Adrenal gland (tissue), 12 donors: ENCODE results near the gene RIMOC1. TPM values are rescaled to one million over a fixed set of nuclear protein-coding genes. Genes with fewer than 3 reads are reported as not detected.
"Not testable (repeated sequence)": the region's sequence is repeated elsewhere in the genome, so short reads cannot be mapped to it uniquely, and the experiment has no call there.

Source experiments
- DNase-seq, 7 donors: peaks; one replicate each; pipeline ENCODE4 v3.0.0-alpha.2; 2019 to 2020
- H3K27ac ChIP-seq, 5 donors: fragments of 200-600 bp; sonication (generic) in 4 of 5; 1 replicate in 3 of 5; 2 replicates in 2 of 5; pipeline versions ENCODE4 v1.5.1 to v1.8.0; 2016 to 2020; ENCODE audit warnings: mild to moderate bottlenecking in 1 of 5
- H3K27me3 ChIP-seq: fragments of 200-600 bp; 2 replicates; pipeline ENCODE4 v1.8.0; 2021
- H3K36me3 ChIP-seq, 2 donors: fragments of 200-600 bp; replicated peaks in 1 of 2; 1 replicate in 1 of 2; 2 replicates in 1 of 2; pipeline versions ENCODE4 v1.5.1 to v1.8.0; 2018 to 2022
- H3K4me1 ChIP-seq, 2 donors: fragments of 200-600 bp; replicated peaks in 1 of 2; 1 replicate in 1 of 2; 2 replicates in 1 of 2; pipeline versions ENCODE4 v1.5.1 to v1.8.0; 2018 to 2021
- H3K4me3 ChIP-seq, 4 donors: fragments of 200-600 bp; sonication (generic) in 3 of 4; one replicate each; pipeline ENCODE4 v1.5.1; 2016 to 2018
- H3K9me3 ChIP-seq, 3 donors: fragments of 200-600 bp; sonication (generic) in 1 of 3; replicated peaks in 1 of 3; 1 replicate in 2 of 3; 2 replicates in 1 of 3; pipeline versions ENCODE4 v1.5.1 to v1.8.0; 2016 to 2021
- POLR2A ChIP-seq, 2 donors: fragments of 450-650 bp; IDR thresholded peaks; one replicate each; pipeline ENCODE4 v1.6.1; 2017; ENCODE audit warnings: antibody characterized with exemption in 2 of 2, mild to moderate bottlenecking in 2 of 2, moderate library complexity in 1 of 2
- WGBS, 4 donors: extraction: QIAGEN DNeasy Blood & Tissue Kit in 2 of 4; methylation state at CpG; one replicate each; pipeline versions ENCODE4 v1.1.5 to v1.1.7; 2013 to 2017; 5-methylcytosine and 5-hydroxymethylcytosine counted together
- intact Hi-C, 2 donors: fragments of 100-400 bp; cut with DNase I; formaldehyde crosslinking; loops; one replicate each; pipeline versions ENCODE4 v1.14.1 to v1.15.0; 2022 to 2023
- polyA plus RNA-seq, 3 donors: library from polyadenylated mRNA; stranded (reverse); fragments of 200-250 nt in 2 of 3; fragments of 350-450 nt in 1 of 3; fragmentation: Illumina TruSeq in 1 of 3; extraction: RNeasy Lipid Tissue Mini Kit (QIAGEN cat#74804) in 1 of 3; gene quantifications; one replicate each; pipeline ENCODE4 v1.2.3, GENCODE V29; 2013 to 2014
- total RNA-seq, 9 donors: library from RNA; depleted of rRNA in 4 of 9; stranded (reverse); fragments of >200 nt in 4 of 9; fragments of 120-200 nt in 1 of 9; fragmentation: NEBNext Ultra II Directional in 1 of 9; extraction: Animal tissue kit (Norgen Biotek cat#: 25700) in 1 of 9; gene quantifications; one replicate each; pipeline versions ENCODE4 v1.1.0 to v1.2.4, GENCODE V29; 2013 to 2023
- TF ChIP-seq, protein P1 (sequence below), 6 experiments: fragments of 450-650 bp in 4 of 6; fragments of 200-600 bp in 2 of 6; sonication (generic) in 1 of 6; IDR thresholded peaks; 1 replicate in 5 of 6; 2 replicates in 1 of 6; pipeline versions ENCODE4 v1.5.1 to v1.8.0; 2016 to 2021; ENCODE audit warnings: antibody characterized with exemption in 6 of 6, mild to moderate bottlenecking in 2 of 6, moderate library complexity in 1 of 6
- donor health status: healthy with polysubstance abuse.
- donor health status: Bipolar disorder and iron deficiency.
- donor health status: DM: yes; HTN: yes; CAD: no.
- donor health status: DM: no; HTN: no; CAD: no.
- donor health status: DM: no; HTN: no; CAD: no.
- donor health status: DM: yes; HTN: yes; CAD: no.

Gene RIMOC1
- total and polyA plus RNA-seq, 12 donors: 4.2 to 33.3 (median 16.6) TPM

DNA sequence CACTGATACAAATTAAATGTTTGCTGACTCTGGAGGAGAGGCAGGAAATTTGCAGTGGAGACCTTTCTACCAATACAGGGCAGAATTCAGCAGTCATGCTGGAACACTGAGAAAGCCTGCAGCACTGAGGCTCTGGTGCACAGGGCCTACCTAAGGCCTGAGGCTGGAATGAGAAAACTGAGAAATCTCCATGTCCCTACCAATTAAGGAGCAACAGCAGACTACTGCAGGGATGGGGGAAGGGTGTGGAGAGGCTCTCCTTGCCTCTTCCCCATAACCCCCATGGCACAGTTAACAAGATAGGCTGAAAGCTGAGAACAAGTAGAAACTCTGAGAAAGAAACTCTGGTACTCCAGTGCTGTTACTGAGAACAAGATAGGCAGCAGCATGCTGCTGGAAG lies 31.4 kb downstream of the RIMOC1 start:
- no peaks in the 10 kb centered on the region for H3K4me1 ChIP-seq
- TF ChIP-seq, protein P1, sequence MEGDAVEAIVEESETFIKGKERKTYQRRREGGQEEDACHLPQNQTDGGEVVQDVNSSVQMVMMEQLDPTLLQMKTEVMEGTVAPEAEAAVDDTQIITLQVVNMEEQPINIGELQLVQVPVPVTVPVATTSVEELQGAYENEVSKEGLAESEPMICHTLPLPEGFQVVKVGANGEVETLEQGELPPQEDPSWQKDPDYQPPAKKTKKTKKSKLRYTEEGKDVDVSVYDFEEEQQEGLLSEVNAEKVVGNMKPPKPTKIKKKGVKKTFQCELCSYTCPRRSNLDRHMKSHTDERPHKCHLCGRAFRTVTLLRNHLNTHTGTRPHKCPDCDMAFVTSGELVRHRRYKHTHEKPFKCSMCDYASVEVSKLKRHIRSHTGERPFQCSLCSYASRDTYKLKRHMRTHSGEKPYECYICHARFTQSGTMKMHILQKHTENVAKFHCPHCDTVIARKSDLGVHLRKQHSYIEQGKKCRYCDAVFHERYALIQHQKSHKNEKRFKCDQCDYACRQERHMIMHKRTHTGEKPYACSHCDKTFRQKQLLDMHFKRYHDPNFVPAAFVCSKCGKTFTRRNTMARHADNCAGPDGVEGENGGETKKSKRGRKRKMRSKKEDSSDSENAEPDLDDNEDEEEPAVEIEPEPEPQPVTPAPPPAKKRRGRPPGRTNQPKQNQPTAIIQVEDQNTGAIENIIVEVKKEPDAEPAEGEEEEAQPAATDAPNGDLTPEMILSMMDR (IDR thresholded peaks at IDR 0.05): no peak
- TF ChIP-seq POLR2A (IDR thresholded peaks at IDR 0.05): no peak

DNA sequence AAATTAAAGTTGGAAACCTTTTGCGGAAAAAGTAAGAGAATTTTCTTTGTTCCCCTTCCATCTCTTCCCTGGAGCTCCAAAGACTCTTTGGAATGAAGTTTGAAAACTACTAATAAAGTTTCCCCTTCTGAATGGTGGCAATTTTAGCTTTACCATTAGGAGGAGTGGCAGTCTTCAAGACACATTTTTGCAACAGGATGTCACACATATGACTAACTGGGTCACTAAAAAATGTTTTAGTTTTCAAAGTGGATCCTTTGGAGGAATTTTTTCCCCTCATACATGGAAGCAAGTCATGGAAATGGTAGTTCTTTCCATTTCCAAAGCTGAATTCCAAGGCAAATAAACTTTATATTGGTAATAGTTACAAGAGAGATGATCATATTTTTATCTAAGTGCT lies 36.5 kb downstream of the RIMOC1 start:
- no peak for DNase-seq
- 95 to 100% (median 97%) methylated on average over 1 of the region's 1 CpG for WGBS, 4 donors
- Histone ChIP-seq H3K27me3 (no peaks in the 10 kb centered on the region), H3K4me3 (no peak overlapping the region), H3K4me1 (no peaks in the 10 kb centered on the region), H3K9me3 (no peaks in the 10 kb centered on the region), H3K27ac (no peak overlapping the region), H3K36me3 (no peaks in the 10 kb centered on the region)
- TF ChIP-seq, protein P1 (IDR thresholded peaks at IDR 0.05): no peak
- no peak for TF ChIP-seq POLR2A (IDR thresholded peaks at IDR 0.05)
- intact Hi-C loops: no loop called here

More for the DNA sequence above, 31.4 kb downstream of the RIMOC1 start:
- Histone ChIP-seq H3K9me3 (no peaks in the 10 kb centered on the region), H3K27ac (no peak overlapping the region), H3K4me3 (no peak overlapping the region), H3K36me3 (peaks cover 0 to 9% of the 10 kb centered on the region in 2 donors), H3K27me3 (no peaks in the 10 kb centered on the region)
- intact Hi-C loops: no loop called here
- no peak for DNase-seq

DNA sequence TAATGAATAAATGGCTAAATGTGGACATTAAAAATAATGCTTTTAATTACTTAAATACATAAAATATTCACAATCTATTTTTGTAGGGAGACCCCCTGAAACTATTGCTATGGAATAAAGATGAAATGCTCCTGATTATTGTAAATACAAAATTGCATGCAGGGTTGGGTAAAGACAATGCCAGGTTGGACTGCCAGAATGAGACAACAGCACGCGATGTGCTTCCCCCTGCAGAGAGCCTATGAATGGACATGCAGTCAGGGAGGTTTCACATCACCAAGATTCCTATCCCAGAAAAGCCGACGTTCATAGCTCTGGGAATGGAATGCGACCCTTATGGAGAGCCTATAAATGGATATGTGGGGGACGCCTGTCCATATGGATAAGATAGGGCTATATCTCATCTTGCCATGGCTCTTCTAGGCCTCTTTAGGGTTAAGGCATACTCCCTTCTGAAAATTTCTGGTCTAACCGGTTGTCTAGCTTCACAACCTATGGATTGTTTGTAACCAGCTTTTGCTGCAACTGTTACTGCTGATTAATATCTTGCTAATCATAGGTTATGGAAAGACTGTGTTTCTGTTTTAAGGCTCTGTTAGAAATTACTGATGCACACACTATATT lies 41.3 kb downstream of the RIMOC1 start:
- WGBS, 4 donors: 89 to 95% (median 92%) methylated on average over 7 of the region's 7 CpGs
- H3K27me3 ChIP-seq, H3K36me3 ChIP-seq, H3K27ac ChIP-seq, H3K4me3 ChIP-seq, H3K9me3 ChIP-seq, intact Hi-C loops, H3K4me1 ChIP-seq, DNase-seq: not testable (repeated sequence)

DNA sequence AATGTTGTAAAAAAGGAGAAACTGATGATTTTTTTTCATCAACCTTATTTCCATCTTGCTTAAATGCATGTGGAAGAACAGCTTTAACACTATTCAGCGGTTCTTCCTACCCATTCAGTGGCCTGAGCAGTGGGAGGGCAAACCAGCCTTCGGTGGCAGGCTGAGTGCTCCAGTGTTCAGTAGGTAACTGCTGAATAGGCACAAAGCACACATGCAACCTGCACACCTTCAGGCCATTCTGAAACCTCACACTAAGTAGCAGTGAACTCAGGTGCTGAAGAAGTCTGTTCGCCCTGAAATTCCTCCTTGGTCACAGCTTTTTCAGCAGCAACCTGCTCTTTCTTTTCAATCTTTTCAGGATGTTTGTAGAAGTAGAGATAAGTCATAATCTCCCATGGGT lies 47.1 kb downstream of the RIMOC1 start:
- 75 to 94% (median 84%) methylated on average over 3 of the region's 3 CpGs for WGBS, 4 donors
- TF ChIP-seq, protein P1 (IDR thresholded peaks at IDR 0.05): no peak
- TF ChIP-seq POLR2A (IDR thresholded peaks at IDR 0.05): no peak
- Histone ChIP-seq H3K4me1 (no peaks in the 10 kb centered on the region), H3K27me3 (no peaks in the 10 kb centered on the region), H3K9me3 (no peaks in the 10 kb centered on the region), H3K27ac (no peak overlapping the region), H3K36me3 (no peaks in the 10 kb centered on the region), H3K4me3 (no peak overlapping the region)
- intact Hi-C loops: no loop called here
- no peak for DNase-seq

Other genes with a start within 250 kb of the RIMOC1 start
- 10 to 100 TPM in 7 of 9 donors, 1 to 10 TPM in 2; 9.0 to 27.9 (median 12.7) TPM for gene OXCT1, start 33.9 kb upstream of the RIMOC1 start, total RNA-seq
- gene OXCT1, start 33.9 kb upstream of the RIMOC1 start, polyA plus RNA-seq: 10 to 100 TPM in 1 of 3 donors, 1 to 10 TPM in 2; 3.3 to 31.9 (median 7.0) TPM
- gene FBXO4, start 20.9 kb downstream of the RIMOC1 start, total RNA-seq: 10 to 100 TPM in 7 of 9 donors, 1 to 10 TPM in 2; 8.7 to 17.3 (median 13.8) TPM
- gene FBXO4, start 20.9 kb downstream of the RIMOC1 start, polyA plus RNA-seq: 10 to 100 TPM; 12.1 to 15.4 (median 13.7) TPM